K562 (cell line): ENCODE measurements around the gene ANO1. TPM values are rescaled to one million over a fixed set of nuclear protein-coding genes. Genes with fewer than 3 reads are reported as not detected.

Source experiments
- ATAC-seq: fragments of 200-7000 bp; cut with Tn5 transposase; 3 replicates; pipeline ENCODE4 v1.9.1; 2020; ENCODE audit warnings: moderate library complexity
- BruUV-seq: library from RNA; stranded (reverse); fragments of 400-500 nt; replicated peaks from 2 replicates; lab custom pipeline; 2021; lab: Mats Ljungman, UMichigan
- CTCF ChIA-PET: fragments of 300-600 bp; formaldehyde crosslinking; extraction: SDS; loops from one replicate; lab custom pipeline; 2021; ENCODE audit warnings: low intra/inter-chr PET ratio; lab: Yijun Ruan, JAX
- POLR2A ChIA-PET: fragments of 300-600, 350-650 bp; sonication (Branson Sonifier 250); formaldehyde crosslinking; extraction: SDS; loops from one replicate; lab custom pipeline; 2021; ENCODE audit warnings: antibody characterized with exemption, inconsistent platforms; lab: Yijun Ruan, JAX
- DNase-seq, 4 experiments: peaks; one replicate each; pipeline versions ENCODE4 v3.0.0 to v3.0.0-alpha.2; 2011 to 2018; ENCODE audit warnings: low spot score in 3 of 4, mixed read lengths in 3 of 4; ENCODE audit errors: extremely low read depth in 1 of 4
- FAIRE-seq: peaks from 2 replicates; lab custom pipeline; 2011; peaks lifted over from hg19 to GRCh38; lab: Jason Lieb, UNC
- H2AFZ ChIP-seq: 2 replicates; pipeline ENCODE4 v1.6.0; 2011; ENCODE audit warnings: low read depth, low read length, control low read depth, inconsistent platforms
- H3K27ac ChIP-seq: fragments of 200-600 bp; 3 replicates; pipeline ENCODE4 v1.8.0; 2011; ENCODE audit warnings: low read depth, mild to moderate bottlenecking, control low read depth, inconsistent platforms, low read length, moderate library complexity, mixed read lengths; ENCODE audit errors: extremely low read depth
- H3K27me3 ChIP-seq, 2 experiments: fragments of 300-600 bp in 1 of 2; 2 replicates in 1 of 2; 3 replicates in 1 of 2; pipeline versions ENCODE4 v1.6.0 to v1.8.0; 2011; ENCODE audit warnings: inconsistent platforms in 2 of 2, low read length in 2 of 2, mild to moderate bottlenecking in 1 of 2, mixed read lengths in 1 of 2, moderate library complexity in 1 of 2; ENCODE audit not compliant: control insufficient read depth in 2 of 2, insufficient read depth in 2 of 2
- H3K36me3 ChIP-seq: fragments of 300-600 bp; 3 replicates; pipeline ENCODE4 v1.8.0; 2011; ENCODE audit warnings: mild to moderate bottlenecking, low read length, inconsistent platforms; ENCODE audit not compliant: control insufficient read depth, insufficient read depth
- H3K4me1 ChIP-seq, 2 experiments: fragments of 200-600 bp in 1 of 2; replicated peaks in 1 of 2; 2 replicates in 1 of 2; 3 replicates in 1 of 2; pipeline versions ENCODE4 v1.5.1 to v1.8.0; 2011; ENCODE audit warnings: inconsistent platforms in 2 of 2, low read length in 2 of 2, mild to moderate bottlenecking in 1 of 2, mixed read lengths in 1 of 2, moderate library complexity in 1 of 2; ENCODE audit not compliant: control insufficient read depth in 2 of 2, insufficient read depth in 2 of 2
- H3K4me2 ChIP-seq: 2 replicates; pipeline ENCODE4 v1.6.1; 2011; ENCODE audit warnings: low read length, control low read depth, inconsistent platforms, mixed read lengths; ENCODE audit not compliant: insufficient read depth
- H3K4me3 ChIP-seq: fragments of 200-600 bp; sonication (generic), shearing (Covaris generic); 2 replicates; pipeline ENCODE4 v1.5.1; 2016; ENCODE audit warnings: control low read depth, inconsistent platforms
- H3K79me2 ChIP-seq: fragments of 200-600 bp; 3 replicates; pipeline ENCODE4 v1.8.0; 2011; ENCODE audit warnings: low read length, inconsistent platforms; ENCODE audit not compliant: control insufficient read depth, insufficient read depth
- H3K9ac ChIP-seq, 2 experiments: 2 replicates each; pipeline versions ENCODE4 v1.6.0 to v1.6.1; 2011; ENCODE audit warnings: low read depth in 2 of 2, low read length in 2 of 2, control low read depth in 1 of 2, inconsistent platforms in 1 of 2, mild to moderate bottlenecking in 1 of 2, mixed read lengths in 1 of 2; ENCODE audit not compliant: insufficient read depth in 1 of 2
- H3K9me1 ChIP-seq: one replicate; pipeline ENCODE4 v1.6.0; 2011; ENCODE audit warnings: inconsistent platforms, mild to moderate bottlenecking, low read length, moderate library complexity; ENCODE audit not compliant: control insufficient read depth, insufficient read depth
- H3K9me3 ChIP-seq: replicated peaks from 2 replicates; pipeline ENCODE4 v1.5.1; 2011; ENCODE audit warnings: low read depth, low read length, inconsistent platforms; ENCODE audit not compliant: control insufficient read depth, insufficient read depth
- H4K20me1 ChIP-seq: replicated peaks from 2 replicates; pipeline ENCODE4 v1.6.1; 2011; ENCODE audit warnings: low read length, inconsistent platforms, mixed read lengths; ENCODE audit not compliant: control insufficient read depth, insufficient read depth
- ARID1B ChIP-seq: fragments of 450-650 bp; IDR thresholded peaks from 2 replicates; pipeline ENCODE4 v1.6.1; 2016; ENCODE audit warnings: antibody characterized with exemption, mild to moderate bottlenecking, inconsistent platforms
- GATAD2B ChIP-seq: fragments of 450-650 bp; IDR thresholded peaks from 2 replicates; pipeline ENCODE4 v1.6.1; 2017; ENCODE audit warnings: mild to moderate bottlenecking, borderline replicate concordance
- MEIS2 ChIP-seq: fragments of 450-650 bp; IDR thresholded peaks from 2 replicates; pipeline ENCODE4 v1.6.1; 2014; ENCODE audit warnings: mild to moderate bottlenecking; ENCODE audit not compliant: partially characterized antibody
- NR2C1 ChIP-seq, 2 experiments: fragments of 450-650 bp; IDR thresholded peaks; 2 replicates each; pipeline ENCODE4 v1.6.1; 2017; ENCODE audit warnings: mild to moderate bottlenecking in 2 of 2, antibody characterized with exemption in 1 of 2, inconsistent platforms in 1 of 2, missing compliant biosample characterization in 1 of 2, missing genetic modification characterization in 1 of 2
- TCF3 ChIP-seq: sonication (generic); formaldehyde crosslinking; IDR thresholded peaks from 2 replicates; pipeline ENCODE4 v1.4.0; 2020; ENCODE audit warnings: mild to moderate bottlenecking, missing genetic modification reagents
- ZNF311 ChIP-seq: fragments of 250-450 bp; sonication (Bioruptor Pico); IDR thresholded peaks from 2 replicates; pipeline ENCODE4 v1.4.0; 2020; ENCODE audit warnings: mild to moderate bottlenecking, moderate library complexity
- WGBS: fragments of 100-300 bp; shearing (Covaris generic); methylation state at CpG from one replicate; pipeline ENCODE4 v1.1.6; 2016; ENCODE audit warnings: low coverage, mixed read lengths; ENCODE audit not compliant: insufficient coverage; ENCODE audit errors: missing lambda C conversion rate; 5-methylcytosine and 5-hydroxymethylcytosine counted together
- in situ Hi-C: fragments of 300-500 bp; cut with MboI; formaldehyde crosslinking; loops from 4 replicates; pipeline ENCODE4 v1.15.0; 2018; ENCODE audit warnings: inconsistent platforms, mixed read lengths
- intact Hi-C: fragments of 100-400 bp; cut with micrococcal nuclease; formaldehyde crosslinking; loops from 2 replicates; pipeline ENCODE4 v1.14.2; 2022
- polyA plus RNA-seq, 8 experiments: library from polyadenylated mRNA; depleted of rRNA in 4 of 8; stranded (reverse) in 5 of 8; unstranded in 3 of 8; fragments of >200 nt; fragmentation: Nextera tagmentation in 2 of 8; fragmentation: Illumina TruSeq in 1 of 8; extraction: Ambion mirVana in 2 of 8; extraction: Trizol in 1 of 8; gene quantifications; 2 replicates each; pipeline versions ENCODE4 v1.2.1 to v1.2.3, GENCODE V29; 2011 to 2014; ENCODE audit warnings: inconsistent platforms in 1 of 8, missing spikeins in 1 of 8
- total RNA-seq, 7 experiments: library from RNA; depleted of rRNA in 6 of 7; stranded (reverse); fragments of >200 nt in 6 of 7; fragmentation: Illumina TruSeq in 2 of 7; extraction: Trizol in 2 of 7; gene quantifications; 2 replicates each; pipeline versions ENCODE4 v1.2.1 to v1.2.3, GENCODE V29; 2011 to 2021; ENCODE audit warnings: low replicate concordance in 1 of 7
- TF ChIP-seq, protein P1 (sequence below): IDR thresholded peaks from 2 replicates; pipeline ENCODE4 v1.6.1; 2011; ENCODE audit warnings: borderline replicate concordance, low read depth, mild to moderate bottlenecking, moderate library complexity, low read length; ENCODE audit not compliant: insufficient read depth, poor library complexity, severe bottlenecking
- TF ChIP-seq, protein P2 (sequence below): IDR thresholded peaks from 2 replicates; pipeline ENCODE4 v1.6.1; 2016; ENCODE audit warnings: missing genetic modification characterization, missing compliant biosample characterization
- TF ChIP-seq, protein P3 (sequence below): fragments of 450-650 bp; IDR thresholded peaks from 2 replicates; pipeline ENCODE4 v1.6.1; 2016; ENCODE audit warnings: low read depth, mild to moderate bottlenecking, moderate library complexity

ANO1 gene
- total and polyA plus RNA-seq, 9 of the 15 experiments (the other 6 are each of a cell fraction or from before 2014, with no cell fraction given), result not detected

DNA sequence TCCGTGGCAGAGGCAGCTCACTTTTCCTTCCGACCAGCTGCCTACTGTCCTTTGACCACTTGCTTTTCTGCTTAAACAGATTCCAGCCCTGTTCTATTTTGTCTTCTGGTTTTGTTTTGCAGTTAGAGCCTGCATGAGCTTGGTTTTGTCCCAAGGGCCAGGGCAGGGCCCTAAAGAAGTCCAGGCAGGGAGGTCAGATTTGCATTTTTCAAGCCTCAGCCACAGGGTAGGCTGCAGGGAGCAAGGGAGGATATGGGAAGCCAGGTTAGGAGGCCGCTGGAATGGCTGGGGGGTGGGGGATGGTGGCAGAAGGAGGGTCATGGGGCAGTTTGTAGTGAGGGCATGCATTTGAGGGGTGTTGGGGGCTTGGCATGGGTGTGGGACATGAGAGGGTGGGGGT lies 148.1 kb downstream of the ANO1 start:
- TF ChIP-seq TCF3 (CRISPR knock-in tag) (no peak), ZNF311 (CRISPR knock-in tag) (no peak)
- TF ChIP-seq, all 486 proteins: peak for 0
- ChIA-PET CTCF (no interaction called here), POLR2A (no interaction called here)
- no peaks in the 10 kb centered on the region for H4K20me1 ChIP-seq
- H3K4me1 ChIP-seq, result peaks cover 2 to 4% of the 10 kb centered on the region in 2 experiments; a peak in 1 of 5 replicates
- no peaks in the 10 kb centered on the region for H3K79me2 ChIP-seq
- H3K9ac ChIP-seq, result no peak overlapping the region
- H3K36me3 ChIP-seq, result no peaks in the 10 kb centered on the region
- no peak overlapping the region for H3K4me3 ChIP-seq
- no peaks in the 10 kb centered on the region for H3K9me3 ChIP-seq
- in situ Hi-C loops, result no loop called here
- DNase-seq (no peak), FAIRE-seq (no peak), ATAC-seq (no peak)
- no peak overlapping the region for H2AFZ ChIP-seq
- no TSS peak for BruUV-seq
- no peak overlapping the region for H3K27ac ChIP-seq
- intact Hi-C loops, result no loop called here
- no peaks in the 10 kb centered on the region for H3K27me3 ChIP-seq
- WGBS, result 36% methylated on average over 3 of the region's 3 CpGs
- no peaks in the 10 kb centered on the region for H3K9me1 ChIP-seq
- H3K4me2 ChIP-seq, result no peak overlapping the region

DNA sequence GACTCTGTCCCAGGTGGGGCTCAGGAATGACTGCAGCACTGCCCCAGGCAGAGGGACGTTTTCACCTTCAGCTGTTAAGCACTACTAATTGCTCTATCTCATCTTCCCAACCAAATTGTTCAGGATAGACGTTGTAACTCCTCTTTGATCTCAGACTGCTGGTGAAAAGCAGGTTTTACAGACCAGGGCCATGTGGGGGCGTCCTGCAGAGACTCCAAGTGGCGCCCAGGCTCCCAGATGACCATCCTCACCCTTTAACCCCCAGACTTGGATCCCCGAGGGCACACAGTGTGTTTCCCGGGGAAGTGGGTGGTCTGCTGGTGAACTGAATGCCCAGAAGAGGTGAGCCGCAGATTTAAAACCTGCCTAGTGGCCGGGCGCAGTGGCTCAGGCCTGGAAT lies 148.8 kb downstream of the ANO1 start:
- no TSS peak for BruUV-seq
- no peaks in the 10 kb centered on the region for H3K27me3 ChIP-seq
- intact Hi-C loops, result no loop called here
- peaks cover 2 to 4% of the 10 kb centered on the region in 2 experiments; a peak in 1 of 5 replicates for H3K4me1 ChIP-seq
- in situ Hi-C loops, result no loop called here
- no peaks in the 10 kb centered on the region for H3K9me1 ChIP-seq
- H3K27ac ChIP-seq, result no peak overlapping the region
- no peak overlapping the region for H3K4me3 ChIP-seq
- H3K4me2 ChIP-seq, result no peak overlapping the region
- peak overlapping the region in 1 of 2 experiments; percentile 72; a peak in 2 of 4 replicates for H3K9ac ChIP-seq
- no peaks in the 10 kb centered on the region for H3K9me3 ChIP-seq
- no peaks in the 10 kb centered on the region for H4K20me1 ChIP-seq
- ChIA-PET POLR2A (no interaction called here), CTCF (no interaction called here)
- FAIRE-seq (peak; percentile 49), ATAC-seq (peak; percentile 89), DNase-seq (peak; percentile 64 to 75 (median 72))
- WGBS, result 28% methylated on average over 9 of the region's 9 CpGs
- H2AFZ ChIP-seq, result peak overlapping the region; percentile 88
- no peaks in the 10 kb centered on the region for H3K79me2 ChIP-seq
- no peaks in the 10 kb centered on the region for H3K36me3 ChIP-seq
- TF ChIP-seq NR2C1 (IDR thresholded peaks at IDR 0.05) (no peak; the same call in 1 of the 2 replicates), NR2C1 (tag; IDR thresholded peaks at IDR 0.05) (peak; percentile 54; the same call in 1 of the 2 replicates), MEIS2 (no peak), ARID1B (no peak), GATAD2B (no peak)
- TF ChIP-seq, protein P1, sequence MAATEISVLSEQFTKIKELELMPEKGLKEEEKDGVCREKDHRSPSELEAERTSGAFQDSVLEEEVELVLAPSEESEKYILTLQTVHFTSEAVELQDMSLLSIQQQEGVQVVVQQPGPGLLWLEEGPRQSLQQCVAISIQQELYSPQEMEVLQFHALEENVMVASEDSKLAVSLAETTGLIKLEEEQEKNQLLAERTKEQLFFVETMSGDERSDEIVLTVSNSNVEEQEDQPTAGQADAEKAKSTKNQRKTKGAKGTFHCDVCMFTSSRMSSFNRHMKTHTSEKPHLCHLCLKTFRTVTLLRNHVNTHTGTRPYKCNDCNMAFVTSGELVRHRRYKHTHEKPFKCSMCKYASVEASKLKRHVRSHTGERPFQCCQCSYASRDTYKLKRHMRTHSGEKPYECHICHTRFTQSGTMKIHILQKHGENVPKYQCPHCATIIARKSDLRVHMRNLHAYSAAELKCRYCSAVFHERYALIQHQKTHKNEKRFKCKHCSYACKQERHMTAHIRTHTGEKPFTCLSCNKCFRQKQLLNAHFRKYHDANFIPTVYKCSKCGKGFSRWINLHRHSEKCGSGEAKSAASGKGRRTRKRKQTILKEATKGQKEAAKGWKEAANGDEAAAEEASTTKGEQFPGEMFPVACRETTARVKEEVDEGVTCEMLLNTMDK, result peak; percentile 83
- TF ChIP-seq, protein P2, sequence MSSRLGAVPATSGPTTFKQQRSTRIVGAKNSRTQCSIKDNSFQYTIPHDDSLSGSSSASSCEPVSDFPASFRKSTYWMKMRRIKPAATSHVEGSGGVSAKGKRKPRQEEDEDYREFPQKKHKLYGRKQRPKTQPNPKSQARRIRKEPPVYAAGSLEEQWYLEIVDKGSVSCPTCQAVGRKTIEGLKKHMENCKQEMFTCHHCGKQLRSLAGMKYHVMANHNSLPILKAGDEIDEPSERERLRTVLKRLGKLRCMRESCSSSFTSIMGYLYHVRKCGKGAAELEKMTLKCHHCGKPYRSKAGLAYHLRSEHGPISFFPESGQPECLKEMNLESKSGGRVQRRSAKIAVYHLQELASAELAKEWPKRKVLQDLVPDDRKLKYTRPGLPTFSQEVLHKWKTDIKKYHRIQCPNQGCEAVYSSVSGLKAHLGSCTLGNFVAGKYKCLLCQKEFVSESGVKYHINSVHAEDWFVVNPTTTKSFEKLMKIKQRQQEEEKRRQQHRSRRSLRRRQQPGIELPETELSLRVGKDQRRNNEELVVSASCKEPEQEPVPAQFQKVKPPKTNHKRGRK (tag), result no peak
- TF ChIP-seq, protein P3, sequence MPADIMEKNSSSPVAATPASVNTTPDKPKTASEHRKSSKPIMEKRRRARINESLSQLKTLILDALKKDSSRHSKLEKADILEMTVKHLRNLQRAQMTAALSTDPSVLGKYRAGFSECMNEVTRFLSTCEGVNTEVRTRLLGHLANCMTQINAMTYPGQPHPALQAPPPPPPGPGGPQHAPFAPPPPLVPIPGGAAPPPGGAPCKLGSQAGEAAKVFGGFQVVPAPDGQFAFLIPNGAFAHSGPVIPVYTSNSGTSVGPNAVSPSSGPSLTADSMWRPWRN, result no peak
